GM12875 (cell line): ENCODE results near the gene HBP1.

Experiments used
- H3K4me3 ChIP-seq: one replicate; pipeline ENCODE4 v1.5.1; 2011; ENCODE audit warnings: low read depth, low read length, control low read depth
- TF ChIP-seq, protein P1 (sequence below): IDR thresholded peaks from 2 replicates; pipeline ENCODE4 v1.5.1; 2011; ENCODE audit warnings: low read depth, mild to moderate bottlenecking, control low read depth, inconsistent platforms, low read length, moderate library complexity, borderline replicate concordance; ENCODE audit not compliant: insufficient read depth

The HBP1 gene

DNA sequence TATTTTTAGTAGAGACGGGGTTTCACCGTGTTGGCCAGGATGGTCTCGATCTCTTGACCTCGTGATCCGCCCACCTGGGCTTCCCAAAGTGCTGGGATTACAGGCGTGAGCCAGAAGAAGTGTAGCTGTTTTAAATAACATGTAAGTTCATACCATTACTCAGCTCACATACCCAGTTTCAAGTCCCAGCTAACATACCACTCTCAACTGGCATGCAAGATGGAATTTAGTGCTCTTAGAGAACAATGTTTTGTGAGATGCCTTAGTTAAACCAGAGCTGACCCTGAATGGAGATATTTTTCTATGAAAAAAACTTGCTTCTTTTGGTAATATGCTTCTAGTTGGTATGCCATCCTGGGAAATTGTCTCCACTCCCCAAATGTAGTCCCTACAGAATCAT is 37.3 kb downstream of the HBP1 start:
- no peak overlapping the region for H3K4me3 ChIP-seq
- TF ChIP-seq, protein P1, sequence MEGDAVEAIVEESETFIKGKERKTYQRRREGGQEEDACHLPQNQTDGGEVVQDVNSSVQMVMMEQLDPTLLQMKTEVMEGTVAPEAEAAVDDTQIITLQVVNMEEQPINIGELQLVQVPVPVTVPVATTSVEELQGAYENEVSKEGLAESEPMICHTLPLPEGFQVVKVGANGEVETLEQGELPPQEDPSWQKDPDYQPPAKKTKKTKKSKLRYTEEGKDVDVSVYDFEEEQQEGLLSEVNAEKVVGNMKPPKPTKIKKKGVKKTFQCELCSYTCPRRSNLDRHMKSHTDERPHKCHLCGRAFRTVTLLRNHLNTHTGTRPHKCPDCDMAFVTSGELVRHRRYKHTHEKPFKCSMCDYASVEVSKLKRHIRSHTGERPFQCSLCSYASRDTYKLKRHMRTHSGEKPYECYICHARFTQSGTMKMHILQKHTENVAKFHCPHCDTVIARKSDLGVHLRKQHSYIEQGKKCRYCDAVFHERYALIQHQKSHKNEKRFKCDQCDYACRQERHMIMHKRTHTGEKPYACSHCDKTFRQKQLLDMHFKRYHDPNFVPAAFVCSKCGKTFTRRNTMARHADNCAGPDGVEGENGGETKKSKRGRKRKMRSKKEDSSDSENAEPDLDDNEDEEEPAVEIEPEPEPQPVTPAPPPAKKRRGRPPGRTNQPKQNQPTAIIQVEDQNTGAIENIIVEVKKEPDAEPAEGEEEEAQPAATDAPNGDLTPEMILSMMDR: no peak

DNA sequence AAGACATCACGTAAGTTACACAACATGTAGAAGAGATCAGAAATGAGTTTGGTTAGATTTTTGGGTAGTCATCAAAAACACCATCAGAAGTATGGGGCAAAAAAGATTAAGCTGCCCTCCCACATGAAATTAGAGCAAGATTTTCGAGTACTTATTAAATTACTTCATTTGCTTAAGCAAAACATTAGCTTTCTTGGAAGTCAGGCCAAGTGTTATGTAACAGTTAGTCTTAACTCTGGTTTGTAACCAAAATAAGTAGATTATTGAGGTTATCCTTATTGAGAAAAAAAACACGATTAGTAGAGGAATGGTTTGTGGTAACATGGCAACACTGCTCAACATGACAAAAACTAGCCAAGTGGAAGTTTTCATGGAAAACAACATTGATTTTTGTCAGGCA is 37.9 kb downstream of the HBP1 start:
- TF ChIP-seq, protein P1: no peak
- H3K4me3 ChIP-seq: no peak overlapping the region

DNA sequence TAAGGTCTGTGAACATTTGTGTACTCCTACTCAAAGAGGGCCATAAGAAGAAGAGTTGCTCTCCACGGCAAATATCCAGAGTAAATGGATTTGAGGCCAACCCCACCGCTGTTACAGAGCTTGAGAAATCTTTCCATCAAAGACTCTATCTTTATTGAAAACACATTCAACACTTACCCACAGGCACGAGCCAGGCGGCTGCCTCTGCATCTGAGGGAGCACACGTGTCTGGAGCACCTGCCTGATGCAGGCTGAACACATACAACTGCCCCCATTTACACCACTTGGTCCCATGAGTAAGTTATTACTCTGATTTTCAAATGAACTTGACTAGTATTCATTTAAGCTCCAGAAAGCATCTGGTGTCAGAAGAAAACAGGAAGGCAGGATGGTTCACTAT is 38.7 kb downstream of the HBP1 start:
- TF ChIP-seq, protein P1: no peak
- no peak overlapping the region for H3K4me3 ChIP-seq

DNA sequence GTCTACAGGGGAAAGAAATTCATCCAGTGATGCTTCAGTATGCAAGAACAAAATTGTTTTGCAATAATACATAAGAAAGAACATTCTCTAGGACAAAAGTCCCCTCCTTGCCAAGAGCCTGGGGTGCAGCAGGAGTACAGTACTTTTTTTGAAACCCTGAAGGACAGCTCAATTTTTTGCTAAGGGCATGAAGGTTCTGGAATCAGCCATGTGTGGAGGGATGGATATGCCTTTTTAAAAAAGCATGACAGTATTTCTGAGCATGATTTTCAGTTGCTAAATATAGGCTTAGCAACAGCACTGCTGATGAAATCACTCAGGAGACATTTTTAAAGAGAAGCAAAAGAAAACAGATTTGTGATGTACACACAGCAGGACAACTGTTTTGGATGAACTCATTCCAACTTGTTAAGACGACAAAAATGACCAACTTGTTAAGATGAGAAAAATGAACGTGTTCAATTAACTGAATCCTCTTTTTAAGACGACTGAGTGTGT is 39.3 kb downstream of the HBP1 start:
- TF ChIP-seq, protein P1: no peak
- H3K4me3 ChIP-seq: no peak overlapping the region

DNA sequence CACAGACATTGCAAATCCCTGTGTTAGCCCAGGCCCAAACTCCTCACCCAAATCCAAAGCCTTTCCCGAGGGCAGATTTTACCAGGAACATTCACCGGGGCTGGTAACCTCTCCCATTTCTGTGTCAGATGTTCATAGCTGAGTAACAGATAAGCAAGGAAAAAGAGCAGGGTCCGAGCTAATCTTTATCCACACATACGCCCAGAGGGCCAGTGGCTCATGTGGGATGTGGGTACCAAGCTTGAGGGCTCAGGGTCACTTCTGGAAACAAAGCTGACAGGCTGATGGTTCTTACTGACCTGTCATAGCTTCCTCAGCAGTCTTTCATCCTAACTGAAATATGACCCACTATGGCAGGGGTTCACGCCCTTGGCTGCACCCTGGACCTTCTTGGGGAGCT is 39.8 kb downstream of the HBP1 start:
- no peak overlapping the region for H3K4me3 ChIP-seq
- TF ChIP-seq, protein P1: no peak

DNA sequence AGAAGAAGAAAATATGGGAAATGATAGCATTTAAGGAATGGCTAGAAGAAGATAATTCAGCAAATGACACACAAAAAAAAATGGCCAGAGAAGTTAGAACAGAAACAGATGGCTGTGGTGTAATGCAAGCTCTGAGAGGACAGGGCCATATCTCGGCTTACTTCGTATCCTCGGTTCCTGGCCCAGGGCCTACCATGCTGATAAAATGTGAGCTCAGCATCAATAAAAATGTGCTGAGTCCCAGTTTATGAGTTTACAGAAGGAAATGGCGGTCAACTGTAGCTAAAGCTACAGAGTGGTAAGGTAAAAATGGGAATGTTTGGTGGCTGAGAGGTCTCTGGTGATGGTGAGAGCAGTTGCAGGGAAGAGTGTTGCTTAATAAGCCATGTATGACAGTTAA is 40.8 kb downstream of the HBP1 start:
- TF ChIP-seq, protein P1: no peak
- H3K4me3 ChIP-seq: no peak overlapping the region

DNA sequence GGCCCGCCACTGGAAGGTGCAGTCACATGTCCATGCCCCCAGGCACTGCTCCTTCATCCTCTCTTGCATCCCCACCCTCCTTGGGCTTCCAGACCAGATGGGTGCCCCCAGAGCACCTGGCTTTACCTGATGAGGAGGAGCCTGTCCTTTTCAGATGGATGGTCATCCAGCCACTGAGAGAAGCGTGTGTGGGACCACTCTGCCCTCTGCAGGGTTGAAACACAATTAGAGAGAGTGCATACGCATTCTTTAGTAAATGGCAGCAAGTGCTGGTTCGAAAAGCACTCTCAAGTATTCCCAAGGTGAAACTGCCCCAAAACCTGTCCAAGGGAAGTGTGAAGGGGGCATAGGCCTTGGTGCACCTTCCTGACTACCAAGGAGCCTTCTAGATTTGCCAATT is 41.6 kb downstream of the HBP1 start:
- TF ChIP-seq, protein P1: no peak
- H3K4me3 ChIP-seq: no peak overlapping the region
